ENCODE measurements around the gene NQO1.

NQO1 gene

GRCh38 chr16:69726313-69727060 lies at the start of gene NQO1:
TSS of gene NQO1 (minus strand) at chr16:69726560. CDS start at chr16:69726439, 121 bp downstream.
- H3K4me3 ChIP-seq (ENCODE audit: low read depth, low read length), result peak within 1 kb of the TSS; percentile 68
- DNase-seq (ENCODE audit: low read depth), result peak; percentile 99
- no peak for TF ChIP-seq CTCF (conservative IDR thresholded peaks at IDR 0.05; ENCODE audit: low read depth, low read length)

- no peak overlapping the region for H3K4me3 ChIP-seq (ENCODE audit: low read depth, low read length)
- TF ChIP-seq CTCF (conservative IDR thresholded peaks at IDR 0.05; ENCODE audit: low read depth, low read length), result no peak
Measured at GRCh38 chr16:69775563-69775962, 49.2 kb upstream of the NQO1 start.

GRCh38 chr16:69773260-69773947 lies 47.0 kb upstream of the NQO1 start:
- TF ChIP-seq CTCF (conservative IDR thresholded peaks at IDR 0.05; ENCODE audit: low read depth, low read length), result no peak
- no peak overlapping the region for H3K4me3 ChIP-seq (ENCODE audit: low read depth, low read length)
- peak; percentile 23 for DNase-seq (ENCODE audit: low read depth)

More at GRCh38 chr16:69775563-69775962, 49.2 kb upstream of the NQO1 start:
- DNase-seq (ENCODE audit: low read depth), result no peak

- no peak for DNase-seq (ENCODE audit: low read depth)
- TF ChIP-seq CTCF (conservative IDR thresholded peaks at IDR 0.05; ENCODE audit: low read depth, low read length), result no peak
- no peak overlapping the region for H3K4me3 ChIP-seq (ENCODE audit: low read depth, low read length)
Measured at GRCh38 chr16:69771651-69771967, 45.2 kb upstream of the NQO1 start.

GRCh38 chr16:69769404-69769803 lies 43.0 kb upstream of the NQO1 start:
- H3K4me3 ChIP-seq (ENCODE audit: low read depth, low read length), result no peak overlapping the region
- DNase-seq (ENCODE audit: low read depth), result no peak

GRCh38 chr16:69768666-69769065 lies 42.3 kb upstream of the NQO1 start:
- no peak overlapping the region for H3K4me3 ChIP-seq (ENCODE audit: low read depth, low read length)
- DNase-seq (ENCODE audit: low read depth), result no peak
- no peak for TF ChIP-seq CTCF (conservative IDR thresholded peaks at IDR 0.05; ENCODE audit: low read depth, low read length)

More at GRCh38 chr16:69769404-69769803, 43.0 kb upstream of the NQO1 start:
- TF ChIP-seq CTCF (conservative IDR thresholded peaks at IDR 0.05; ENCODE audit: low read depth, low read length), result no peak

Measured in choroid plexus epithelial cell (primary cell).